ENCODE results near the gene MYO9B.

DNA sequence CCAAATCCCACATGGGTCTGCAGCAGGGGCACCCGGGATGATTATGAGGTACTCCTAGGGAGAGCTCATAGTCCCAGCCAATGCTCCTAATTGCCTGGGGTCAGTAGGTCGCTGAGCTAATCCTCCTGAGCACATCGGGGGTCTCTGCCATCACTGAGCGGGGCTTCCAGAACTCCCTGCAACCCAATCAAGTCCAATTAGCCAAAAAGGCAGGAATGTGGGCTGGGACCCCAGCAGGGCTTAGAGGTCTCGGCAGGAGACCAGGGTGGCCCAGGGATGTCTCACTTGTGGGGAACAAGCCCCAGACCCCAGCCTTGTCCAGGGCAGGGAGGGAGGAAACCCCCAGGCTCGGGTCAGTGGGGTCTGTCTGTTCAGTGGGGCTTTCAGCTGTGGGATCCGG, 31.8 kb upstream of the MYO9B start:
- TF ChIP-seq, protein P1, sequence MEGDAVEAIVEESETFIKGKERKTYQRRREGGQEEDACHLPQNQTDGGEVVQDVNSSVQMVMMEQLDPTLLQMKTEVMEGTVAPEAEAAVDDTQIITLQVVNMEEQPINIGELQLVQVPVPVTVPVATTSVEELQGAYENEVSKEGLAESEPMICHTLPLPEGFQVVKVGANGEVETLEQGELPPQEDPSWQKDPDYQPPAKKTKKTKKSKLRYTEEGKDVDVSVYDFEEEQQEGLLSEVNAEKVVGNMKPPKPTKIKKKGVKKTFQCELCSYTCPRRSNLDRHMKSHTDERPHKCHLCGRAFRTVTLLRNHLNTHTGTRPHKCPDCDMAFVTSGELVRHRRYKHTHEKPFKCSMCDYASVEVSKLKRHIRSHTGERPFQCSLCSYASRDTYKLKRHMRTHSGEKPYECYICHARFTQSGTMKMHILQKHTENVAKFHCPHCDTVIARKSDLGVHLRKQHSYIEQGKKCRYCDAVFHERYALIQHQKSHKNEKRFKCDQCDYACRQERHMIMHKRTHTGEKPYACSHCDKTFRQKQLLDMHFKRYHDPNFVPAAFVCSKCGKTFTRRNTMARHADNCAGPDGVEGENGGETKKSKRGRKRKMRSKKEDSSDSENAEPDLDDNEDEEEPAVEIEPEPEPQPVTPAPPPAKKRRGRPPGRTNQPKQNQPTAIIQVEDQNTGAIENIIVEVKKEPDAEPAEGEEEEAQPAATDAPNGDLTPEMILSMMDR (conservative IDR thresholded peaks at IDR 0.05 in 1 of 2, IDR thresholded peaks at IDR 0.05 in 1 of 2; ENCODE audit: extremely low read depth in 1 of 2, insufficient read depth in 1 of 2, low read depth in 1 of 2, low read length in 2 of 2): no peak
- TF ChIP-seq EZH2 (IDR thresholded peaks at IDR 0.05; ENCODE audit: borderline replicate concordance, low read length): no peak

All from mammary epithelial cell (primary cell).